Measurements from ENCODE around the gene TRPM3. TPM values are rescaled to one million over a fixed set of nuclear protein-coding genes. Genes with fewer than 3 reads are reported as not detected.

The TRPM3 gene
- total and polyA plus RNA-seq, 9 of the 15 experiments (the other 6 are each of a cell fraction or from before 2014, with no cell fraction given) = 0.04 TPM; not detected in 8

DNA sequence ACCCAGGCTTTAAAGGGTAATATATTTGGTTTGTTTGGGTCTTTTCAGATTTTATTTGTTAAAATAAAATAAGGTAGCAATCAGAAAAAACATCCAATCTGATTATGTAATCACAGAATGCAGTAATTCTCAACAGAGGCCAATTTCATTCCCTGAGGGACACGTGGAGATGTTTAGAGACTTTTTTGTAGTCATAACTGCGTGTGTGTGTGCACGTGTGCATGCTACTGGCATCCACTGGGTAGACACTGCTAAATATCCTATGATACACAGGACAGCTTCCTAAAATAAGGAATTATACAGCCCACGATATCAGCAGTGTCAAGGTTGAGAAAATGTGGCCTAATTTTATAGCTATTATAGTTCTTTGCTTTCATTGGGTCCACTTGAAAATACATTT is 526.2 kb downstream of the TRPM3 start (continued):
- TF ChIP-seq, protein P1, sequence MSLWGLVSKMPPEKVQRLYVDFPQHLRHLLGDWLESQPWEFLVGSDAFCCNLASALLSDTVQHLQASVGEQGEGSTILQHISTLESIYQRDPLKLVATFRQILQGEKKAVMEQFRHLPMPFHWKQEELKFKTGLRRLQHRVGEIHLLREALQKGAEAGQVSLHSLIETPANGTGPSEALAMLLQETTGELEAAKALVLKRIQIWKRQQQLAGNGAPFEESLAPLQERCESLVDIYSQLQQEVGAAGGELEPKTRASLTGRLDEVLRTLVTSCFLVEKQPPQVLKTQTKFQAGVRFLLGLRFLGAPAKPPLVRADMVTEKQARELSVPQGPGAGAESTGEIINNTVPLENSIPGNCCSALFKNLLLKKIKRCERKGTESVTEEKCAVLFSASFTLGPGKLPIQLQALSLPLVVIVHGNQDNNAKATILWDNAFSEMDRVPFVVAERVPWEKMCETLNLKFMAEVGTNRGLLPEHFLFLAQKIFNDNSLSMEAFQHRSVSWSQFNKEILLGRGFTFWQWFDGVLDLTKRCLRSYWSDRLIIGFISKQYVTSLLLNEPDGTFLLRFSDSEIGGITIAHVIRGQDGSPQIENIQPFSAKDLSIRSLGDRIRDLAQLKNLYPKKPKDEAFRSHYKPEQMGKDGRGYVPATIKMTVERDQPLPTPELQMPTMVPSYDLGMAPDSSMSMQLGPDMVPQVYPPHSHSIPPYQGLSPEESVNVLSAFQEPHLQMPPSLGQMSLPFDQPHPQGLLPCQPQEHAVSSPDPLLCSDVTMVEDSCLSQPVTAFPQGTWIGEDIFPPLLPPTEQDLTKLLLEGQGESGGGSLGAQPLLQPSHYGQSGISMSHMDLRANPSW (CRISPR knock-in tag; IDR thresholded peaks at IDR 0.05) = no peak
- TF ChIP-seq NFE2 (IDR thresholded peaks at IDR 0.05; ENCODE audit: low read depth) = no peak
- TF ChIP-seq MCM7 (IDR thresholded peaks at IDR 0.05) = no peak
- no peak for TF ChIP-seq CBX1 (IDR thresholded peaks at IDR 0.05; ENCODE audit: low read depth)

DNA sequence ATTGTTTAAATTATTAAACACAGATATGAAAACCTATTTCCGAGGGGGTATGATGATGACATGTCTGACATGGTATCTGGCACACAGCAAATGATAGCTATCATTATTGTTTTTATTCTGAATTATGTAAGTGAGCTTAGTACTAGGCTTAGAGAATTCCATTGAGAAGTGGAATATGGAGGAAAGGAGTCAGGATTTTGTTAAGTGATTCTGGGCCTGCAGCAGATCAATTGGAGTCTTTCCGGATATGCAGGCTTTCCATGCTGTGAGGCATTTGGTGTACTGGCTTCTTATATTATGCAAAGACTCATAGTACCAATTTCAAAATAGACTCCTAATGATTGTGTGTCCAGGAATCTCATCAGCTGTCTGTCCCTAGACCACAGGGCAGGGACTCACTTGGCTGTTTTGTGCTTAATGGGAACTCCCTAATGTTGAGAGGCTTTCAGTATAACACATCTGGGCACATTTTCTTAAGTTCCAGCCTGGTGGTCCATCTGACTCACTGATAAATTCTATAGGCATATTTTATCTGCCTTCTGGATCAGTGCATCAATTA is 527.0 kb downstream of the TRPM3 start:
- Histone ChIP-seq H3K36me3 (ENCODE audit: control insufficient read depth, insufficient read depth, low read length) (no peaks in the 10 kb centered on the region), H2AFZ (ENCODE audit: low read depth, low read length) (no peak overlapping the region), H3K79me2 (ENCODE audit: control insufficient read depth, insufficient read depth, low read length) (no peaks in the 10 kb centered on the region), H3K9ac (ENCODE audit: insufficient read depth in 1 of 2, low read depth in 2 of 2, low read length in 2 of 2) (no peak overlapping the region), H3K9me3 (replicated peaks; ENCODE audit: control insufficient read depth, insufficient read depth, low read depth, low read length) (no peaks in the 10 kb centered on the region), H4K20me1 (replicated peaks; ENCODE audit: control insufficient read depth, insufficient read depth, low read length) (no peaks in the 10 kb centered on the region), H3K4me3 (no peak overlapping the region), H3K4me2 (ENCODE audit: insufficient read depth, low read length) (no peak overlapping the region), H3K9me1 (ENCODE audit: control insufficient read depth, insufficient read depth, low read length) (no peaks in the 10 kb centered on the region), H3K27me3 (ENCODE audit: control insufficient read depth in 2 of 2, insufficient read depth in 2 of 2, low read length in 2 of 2) (peaks cover 0 to 4% of the 10 kb centered on the region in 2 experiments; a peak in 2 of 5 replicates), H3K27ac (ENCODE audit: extremely low read depth, low read depth, low read length) (no peak overlapping the region), H3K4me1 (replicated peaks in 1 of 2; ENCODE audit: control insufficient read depth in 2 of 2, insufficient read depth in 2 of 2, low read length in 2 of 2) (no peaks in the 10 kb centered on the region)
- no TSS peak for BruUV-seq (replicated peaks)
- ChIA-PET POLR2A (interaction anchor here (0.9 kb wide), 1 partner anchor 176 kb away, joined by 3 read pairs; no protein-coding TSS in a partner anchor), CTCF (ENCODE audit: low intra/inter-chr PET ratio) (no interaction called here)
- intact Hi-C loops (cut with micrococcal nuclease) (no loop called here), in situ Hi-C loops (cut with MboI) (loop anchor here (25.0 kb wide), 1 partner anchor 632 kb away; no protein-coding TSS in a partner anchor)
- WGBS (ENCODE audit: insufficient coverage, low coverage, missing lambda C conversion rate) = 31% methylated on average over 2 of the region's 2 CpGs
- no peak for ATAC-seq
- no peak for DNase-seq (ENCODE audit: extremely low read depth in 1 of 4, low spot score in 3 of 4)
- no peak for FAIRE-seq
- TF ChIP-seq CEBPG (CRISPR knock-in tag; IDR thresholded peaks at IDR 0.05) = no peak
- no peak for TF ChIP-seq CEBPG (tag; conservative IDR thresholded peaks at IDR 0.05 in 1 of 2, IDR thresholded peaks at IDR 0.05 in 1 of 2)
- TF ChIP-seq NCOA2 (IDR thresholded peaks at IDR 0.05; ENCODE audit: partially characterized antibody in 2 of 2) = no peak
- no peak for TF ChIP-seq SP2 (IDR thresholded peaks at IDR 0.05; ENCODE audit: extremely low read depth, low read depth, low read length, poor library complexity, severe bottlenecking)
- no peak for TF ChIP-seq ZNF766 (CRISPR knock-in tag; conservative IDR thresholded peaks at IDR 0.05)
- no peak for TF ChIP-seq ZNF79 (CRISPR knock-in tag; IDR thresholded peaks at IDR 0.05; ENCODE audit: low read depth)
- no peak for TF ChIP-seq CEBPB (tag; IDR thresholded peaks at IDR 0.05)
- no peak for TF ChIP-seq BACH1 (tag; IDR thresholded peaks at IDR 0.05)
- no peak for TF ChIP-seq CREB1 (IDR thresholded peaks at IDR 0.05)
- TF ChIP-seq CREB1 (CRISPR knock-in tag; IDR thresholded peaks at IDR 0.05) = no peak
- no peak for TF ChIP-seq DMBX1 (CRISPR knock-in tag; IDR thresholded peaks at IDR 0.05; ENCODE audit: borderline replicate concordance)
- TF ChIP-seq KAT2B (IDR thresholded peaks at IDR 0.05; ENCODE audit: low read depth, low read length) = no peak
- no peak for TF ChIP-seq NFRKB (IDR thresholded peaks at IDR 0.05; ENCODE audit: low read depth)
- TF ChIP-seq MECOM (CRISPR knock-in tag; IDR thresholded peaks at IDR 0.05) = no peak

Data from K562 (cell line).